Measurements from ENCODE around the gene ACOX3. TPM values are rescaled to one million over a fixed set of nuclear protein-coding genes. Genes with fewer than 3 reads are reported as not detected.

ACOX3 gene
- total RNA-seq, 1 donor from 2014 or later = 44.1 TPM

GRCh38 chr4:8478801-8479744, 38.5 kb upstream of the ACOX3 start:
- no peak for TF ChIP-seq CTCF (IDR thresholded peaks at IDR 0.05; ENCODE audit: unreplicated experiment)
- Mint-ChIP-seq H3K9me3 (ENCODE audit: unreplicated experiment) (no peaks in the 10 kb centered on the region), H3K36me3 (ENCODE audit: low read depth, unreplicated experiment) (peaks cover 11% of the 10 kb centered on the region), H3K4me1 (ENCODE audit: unreplicated experiment) (peaks cover 18% of the 10 kb centered on the region), H3K27me3 (ENCODE audit: unreplicated experiment) (peaks cover 7% of the 10 kb centered on the region), H3K4me3 (ENCODE audit: unreplicated experiment) (no peak overlapping the region), H3K27ac (ENCODE audit: unreplicated experiment) (no peak overlapping the region)
- no peak for DNase-seq (ENCODE audit: low spot score)

DNA sequence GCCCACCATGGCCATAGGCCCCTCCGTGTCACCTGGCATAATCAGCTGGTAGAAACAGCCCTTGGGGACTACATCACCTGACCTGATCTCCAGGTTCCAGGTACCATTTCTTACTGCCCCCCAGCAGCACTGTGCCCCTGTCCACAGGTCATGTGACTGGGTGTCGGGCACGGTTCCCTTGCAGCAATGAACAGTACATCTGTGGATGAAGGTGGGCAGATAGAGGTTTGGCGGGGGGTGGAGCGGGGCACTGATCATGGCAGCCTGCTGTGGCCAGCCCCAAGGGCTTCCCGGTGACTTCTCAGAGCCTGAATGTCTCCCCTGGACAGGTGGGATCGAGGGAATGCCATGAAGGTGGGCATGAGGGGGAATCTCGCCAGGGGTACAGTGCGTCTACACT, 37.8 kb upstream of the ACOX3 start:
- peaks cover 18% of the 10 kb centered on the region for H3K4me1 Mint-ChIP-seq (ENCODE audit: unreplicated experiment)
- H3K27ac Mint-ChIP-seq (ENCODE audit: unreplicated experiment) = no peak overlapping the region
- TF ChIP-seq CTCF (IDR thresholded peaks at IDR 0.05; ENCODE audit: unreplicated experiment) = no peak
- H3K9me3 Mint-ChIP-seq (ENCODE audit: unreplicated experiment) = no peaks in the 10 kb centered on the region
- H3K36me3 Mint-ChIP-seq (ENCODE audit: low read depth, unreplicated experiment) = peaks cover 11% of the 10 kb centered on the region
- DNase-seq (ENCODE audit: low spot score) = no peak
- no peak overlapping the region for H3K4me3 Mint-ChIP-seq (ENCODE audit: unreplicated experiment)
- H3K27me3 Mint-ChIP-seq (ENCODE audit: unreplicated experiment) = peaks cover 7% of the 10 kb centered on the region

GRCh38 chr4:8477676-8478075, 37.2 kb upstream of the ACOX3 start:
- no peak overlapping the region for H3K4me3 Mint-ChIP-seq (ENCODE audit: unreplicated experiment)
- TF ChIP-seq CTCF (IDR thresholded peaks at IDR 0.05; ENCODE audit: unreplicated experiment) = no peak
- H3K9me3 Mint-ChIP-seq (ENCODE audit: unreplicated experiment) = no peaks in the 10 kb centered on the region
- H3K36me3 Mint-ChIP-seq (ENCODE audit: low read depth, unreplicated experiment) = peaks cover 11% of the 10 kb centered on the region
- no peak overlapping the region for H3K27ac Mint-ChIP-seq (ENCODE audit: unreplicated experiment)
- H3K4me1 Mint-ChIP-seq (ENCODE audit: unreplicated experiment) = peaks cover 18% of the 10 kb centered on the region
- DNase-seq (ENCODE audit: low spot score) = no peak
- H3K27me3 Mint-ChIP-seq (ENCODE audit: unreplicated experiment) = peaks cover 7% of the 10 kb centered on the region

- TF ChIP-seq CTCF (IDR thresholded peaks at IDR 0.05; ENCODE audit: unreplicated experiment) = no peak
- peaks cover 11% of the 10 kb centered on the region for H3K36me3 Mint-ChIP-seq (ENCODE audit: low read depth, unreplicated experiment)
- H3K27me3 Mint-ChIP-seq (ENCODE audit: unreplicated experiment) = peaks cover 7% of the 10 kb centered on the region
- DNase-seq (ENCODE audit: low spot score) = no peak
- no peaks in the 10 kb centered on the region for H3K9me3 Mint-ChIP-seq (ENCODE audit: unreplicated experiment)
- H3K4me1 Mint-ChIP-seq (ENCODE audit: unreplicated experiment) = peaks cover 18% of the 10 kb centered on the region
- no peak overlapping the region for H3K27ac Mint-ChIP-seq (ENCODE audit: unreplicated experiment)
- H3K4me3 Mint-ChIP-seq (ENCODE audit: unreplicated experiment) = no peak overlapping the region
Measured at GRCh38 chr4:8477095-8477635, 36.6 kb upstream of the ACOX3 start.
